SK-N-SH (cell line): ENCODE measurements around the gene SETD7.

Experiments used
- CTCF ChIP-seq: fragments of 200-600 bp; sonication (generic); IDR thresholded peaks from 2 replicates; pipeline ENCODE4 v1.6.1; 2017; ENCODE audit warnings: antibody characterized with exemption, mild to moderate bottlenecking, moderate library complexity
- EP300 ChIP-seq, 2 experiments: IDR thresholded peaks; 2 replicates each; pipeline versions ENCODE4 v1.4.0 to v1.6.1; 2012; ENCODE audit warnings: borderline replicate concordance in 1 of 2, low read depth in 1 of 2, low read length in 1 of 2
- EZH2phosphoT487 ChIP-seq: fragments of 200-600 bp; sonication (generic); IDR thresholded peaks from 2 replicates; pipeline ENCODE4 v1.6.1; 2017; ENCODE audit warnings: low read depth, mixed run types, mild to moderate bottlenecking, antibody characterized with exemption, moderate library complexity, borderline replicate concordance
- JUND ChIP-seq: IDR thresholded peaks from 2 replicates; pipeline ENCODE4 v1.4.0; 2012
- MAX ChIP-seq: IDR thresholded peaks from 2 replicates; pipeline ENCODE4 v1.4.0; 2012; ENCODE audit warnings: low read depth
- MXI1 ChIP-seq: IDR thresholded peaks from 2 replicates; pipeline ENCODE4 v1.6.1; 2012; ENCODE audit warnings: mild to moderate bottlenecking, low read depth, low read length, improper control_type of control experiment
- NFIC ChIP-seq: IDR thresholded peaks from 2 replicates; pipeline ENCODE4 v1.4.0; 2012; ENCODE audit warnings: borderline replicate concordance
- NRF1 ChIP-seq: IDR thresholded peaks from 2 replicates; pipeline ENCODE4 v1.6.1; 2012; ENCODE audit warnings: low read depth, mild to moderate bottlenecking, low read length
- POLR2AphosphoS5 ChIP-seq: IDR thresholded peaks from 2 replicates; pipeline ENCODE4 v1.6.1; 2012; ENCODE audit warnings: low read depth, low read length
- ZBTB33 ChIP-seq: IDR thresholded peaks from 2 replicates; pipeline ENCODE4 v1.4.0; 2012; ENCODE audit warnings: low read depth, borderline replicate concordance

- TF ChIP-seq CTCF (no peak), EP300 (IDR thresholded peaks at IDR 0.05; ENCODE audit: borderline replicate concordance in 1 of 2, low read depth in 1 of 2, low read length in 1 of 2) (no peak), POLR2AphosphoS5 (no peak), JUND (no peak), MXI1 (no peak), NFIC (no peak), EZH2phosphoT487 (no peak), NRF1 (no peak), ZBTB33 (no peak), MAX (no peak)
Measured at GRCh38 chr4:139455126-139455538, 100.9 kb downstream of the SETD7 start.
